H9 (cell line): ENCODE measurements around the gene HNRNPK. TPM values are rescaled to one million over a fixed set of nuclear protein-coding genes. Genes with fewer than 3 reads are reported as not detected.

Experiments
- DNase-seq: peaks from one replicate; pipeline ENCODE4 v3.0.0-alpha.2; 2017
- H2AFZ ChIP-seq: one replicate; pipeline ENCODE4 v1.6.1; 2013; ENCODE audit warnings: mild to moderate bottlenecking, low read length, control low read depth, moderate library complexity
- H2AK5ac ChIP-seq: 2 replicates; pipeline ENCODE4 v1.6.1; 2013; ENCODE audit warnings: low read length, control low read depth, mixed read lengths; ENCODE audit not compliant: insufficient read length
- H2BK120ac ChIP-seq: one replicate; pipeline ENCODE4 v1.6.1; 2013; ENCODE audit warnings: low read depth, mild to moderate bottlenecking, low read length, control low read depth, inconsistent platforms; ENCODE audit not compliant: poor library complexity, severe bottlenecking
- H2BK12ac ChIP-seq: 2 replicates; pipeline ENCODE4 v1.6.1; 2013; ENCODE audit warnings: low read length, control low read depth, mixed read lengths, low read depth; ENCODE audit not compliant: insufficient read length
- H2BK15ac ChIP-seq: 2 replicates; pipeline ENCODE4 v1.6.1; 2013; ENCODE audit warnings: low read depth, low read length, control low read depth
- H2BK20ac ChIP-seq: one replicate; pipeline ENCODE4 v1.6.1; 2013; ENCODE audit warnings: low read depth, mild to moderate bottlenecking, low read length, control low read depth, inconsistent platforms; ENCODE audit not compliant: poor library complexity, severe bottlenecking
- H2BK5ac ChIP-seq: 2 replicates; pipeline ENCODE4 v1.6.1; 2013; ENCODE audit warnings: low read length, control low read depth, mixed read lengths; ENCODE audit not compliant: insufficient read length
- H3K14ac ChIP-seq: 2 replicates; pipeline ENCODE4 v1.6.1; 2013; ENCODE audit warnings: low read length, control low read depth; ENCODE audit not compliant: insufficient read depth
- H3K18ac ChIP-seq: 2 replicates; pipeline ENCODE4 v1.6.1; 2013; ENCODE audit warnings: low read depth, mild to moderate bottlenecking, mixed read lengths, low read length, control low read depth; ENCODE audit not compliant: insufficient read length
- H3K23ac ChIP-seq: 2 replicates; pipeline ENCODE4 v1.6.1; 2013; ENCODE audit warnings: low read length, control low read depth, mixed read lengths, low read depth; ENCODE audit not compliant: insufficient read length
- H3K23me2 ChIP-seq: 2 replicates; pipeline ENCODE4 v1.6.1; 2013; ENCODE audit warnings: low read depth, mild to moderate bottlenecking, mixed read lengths, low read length, control low read depth; ENCODE audit not compliant: insufficient read length, poor library complexity, severe bottlenecking
- H3K27ac ChIP-seq: 2 replicates; pipeline ENCODE4 v1.5.1; 2013; ENCODE audit warnings: low read length, control low read depth, mixed read lengths, low read depth; ENCODE audit not compliant: insufficient read length
- H3K27me3 ChIP-seq: 2 replicates; pipeline ENCODE4 v1.6.1; 2013; ENCODE audit warnings: low read length, control low read depth, inconsistent platforms; ENCODE audit not compliant: insufficient read depth
- H3K4ac ChIP-seq: 2 replicates; pipeline ENCODE4 v1.6.1; 2013; ENCODE audit warnings: low read depth, mild to moderate bottlenecking, control low read depth, inconsistent platforms, low read length, moderate library complexity
- H3K4me1 ChIP-seq: 2 replicates; pipeline ENCODE4 v1.6.1; 2013; ENCODE audit warnings: low read length, control low read depth, inconsistent platforms; ENCODE audit not compliant: insufficient read depth
- H3K4me2 ChIP-seq: 2 replicates; pipeline ENCODE4 v1.6.1; 2013; ENCODE audit warnings: low read length, control low read depth, mixed read lengths; ENCODE audit not compliant: insufficient read length, insufficient read depth
- H3K56ac ChIP-seq: 2 replicates; pipeline ENCODE4 v1.6.1; 2013; ENCODE audit warnings: low read depth, mild to moderate bottlenecking, mixed read lengths, low read length, control low read depth; ENCODE audit not compliant: insufficient read length
- H3K79me1 ChIP-seq: 2 replicates; pipeline ENCODE4 v1.6.1; 2013; ENCODE audit warnings: low read depth, mild to moderate bottlenecking, moderate library complexity, low read length, control low read depth, inconsistent platforms; ENCODE audit not compliant: insufficient read depth, poor library complexity, severe bottlenecking
- H3K79me2 ChIP-seq: 2 replicates; pipeline ENCODE4 v1.6.1; 2013; ENCODE audit warnings: low read length, control low read depth, inconsistent platforms; ENCODE audit not compliant: insufficient read depth
- H3K9ac ChIP-seq: 2 replicates; pipeline ENCODE4 v1.6.1; 2013; ENCODE audit warnings: low read length, control low read depth, mixed read lengths; ENCODE audit not compliant: insufficient read length; ENCODE audit errors: extremely low read depth
- H3K9me3 ChIP-seq: one replicate; pipeline ENCODE4 v1.6.1; 2013; ENCODE audit warnings: low read depth, low read length, inconsistent platforms; ENCODE audit not compliant: control insufficient read depth
- H3T11ph ChIP-seq: one replicate; pipeline ENCODE4 v1.6.1; 2013; ENCODE audit warnings: mild to moderate bottlenecking, low read length, control low read depth, inconsistent platforms
- H4K20me1 ChIP-seq: one replicate; pipeline ENCODE4 v1.6.1; 2013; ENCODE audit not compliant: control insufficient read depth, insufficient read length, insufficient read depth
- H4K5ac ChIP-seq: 2 replicates; pipeline ENCODE4 v1.6.1; 2013; ENCODE audit warnings: low read depth, mild to moderate bottlenecking, mixed read lengths, low read length, control low read depth; ENCODE audit not compliant: insufficient read length
- H4K8ac ChIP-seq: replicated peaks from 2 replicates; pipeline ENCODE4 v1.6.1; 2013; ENCODE audit warnings: low read length, control low read depth, mixed read lengths, low read depth; ENCODE audit not compliant: insufficient read length
- H4K91ac ChIP-seq: 2 replicates; pipeline ENCODE4 v1.6.1; 2013; ENCODE audit warnings: low read depth, mild to moderate bottlenecking, moderate library complexity, mixed read lengths, low read length, control low read depth; ENCODE audit not compliant: insufficient read length
- H3K27ac Mint-ChIP-seq, 3 experiments: 2 replicates in 2 of 3; 3 replicates in 1 of 3; pipeline ENCODE4 v1.8.0; 2020 to 2021; ENCODE audit warnings: mixed read lengths in 3 of 3, mild to moderate bottlenecking in 1 of 3, moderate library complexity in 1 of 3
- H3K27me3 Mint-ChIP-seq: 2 replicates; pipeline ENCODE4 v1.8.0; 2021; ENCODE audit warnings: low read depth, mild to moderate bottlenecking, moderate library complexity, mixed read lengths
- H3K36me3 Mint-ChIP-seq, 3 experiments: 2 replicates in 2 of 3; 3 replicates in 1 of 3; pipeline ENCODE4 v1.8.0; 2020 to 2021; ENCODE audit warnings: low read depth in 3 of 3, mixed read lengths in 3 of 3; ENCODE audit not compliant: insufficient read depth in 1 of 3
- H3K4me1 Mint-ChIP-seq, 2 experiments: 2 replicates each; pipeline ENCODE4 v1.8.0; 2020; ENCODE audit warnings: mixed read lengths in 2 of 2
- H3K4me3 Mint-ChIP-seq, 2 experiments: 2 replicates in 1 of 2; 3 replicates in 1 of 2; pipeline ENCODE4 v1.8.0; 2020 to 2021; ENCODE audit warnings: mild to moderate bottlenecking in 2 of 2, mixed read lengths in 2 of 2, moderate library complexity in 1 of 2
- H3K9me3 Mint-ChIP-seq, 2 experiments: 2 replicates in 1 of 2; 3 replicates in 1 of 2; pipeline ENCODE4 v1.8.0; 2020; ENCODE audit warnings: mild to moderate bottlenecking in 2 of 2, mixed read lengths in 2 of 2, moderate library complexity in 1 of 2
- WGBS: extraction: QIAGEN DNeasy Blood & Tissue Kit; methylation state at CpG from one replicate; pipeline ENCODE4 v1.1.7; 2013; ENCODE audit warnings: missing lambda C conversion rate, low lambda C conversion rate, mixed read lengths; ENCODE audit not compliant: insufficient read length; ENCODE audit errors: extremely low coverage; 5-methylcytosine and 5-hydroxymethylcytosine counted together
- total RNA-seq: library from RNA; stranded (reverse); gene quantifications from 2 replicates; pipeline ENCODE4 v1.2.1, GENCODE V29; 2021
- TF ChIP-seq, protein P1 (sequence below): fragments of 200-600 bp; sonication (generic); conservative IDR thresholded peaks from 3 replicates; pipeline ENCODE4 v1.8.0; 2021; ENCODE audit warnings: antibody characterized with exemption, mild to moderate bottlenecking

The HNRNPK gene
- total RNA-seq, 1 experiment from 2014 or later = 790 TPM

DNA sequence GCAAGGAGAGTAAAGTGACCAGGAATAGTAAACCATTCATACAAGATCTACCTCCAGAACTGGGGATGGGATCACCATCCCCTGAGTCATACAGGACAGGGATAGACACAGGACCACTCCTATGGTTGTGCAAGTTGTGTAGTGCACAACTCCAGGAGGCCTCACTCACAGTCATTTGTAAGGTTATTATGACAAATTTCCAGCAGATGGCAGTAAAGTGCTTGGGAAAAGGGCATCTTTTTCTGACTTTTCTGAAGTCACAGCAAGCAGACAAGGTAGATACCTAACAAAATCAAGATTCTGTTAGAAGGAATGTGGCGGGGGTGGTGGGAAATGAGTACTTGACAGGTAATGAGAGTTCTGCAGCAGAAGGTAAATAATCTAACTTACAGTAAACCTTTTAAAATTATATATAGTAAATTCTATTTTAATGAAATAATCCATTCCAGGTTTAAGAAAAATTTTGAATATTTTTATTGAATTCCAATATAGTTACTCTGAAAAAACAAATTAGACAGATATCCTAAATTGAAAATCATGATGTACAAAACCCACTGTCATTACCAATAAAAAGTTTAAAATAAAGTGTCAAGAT is 42.1 kb downstream of the HNRNPK start:
- no peak overlapping the region for H2AK5ac ChIP-seq
- no peaks in the 10 kb centered on the region for H3K9me3 ChIP-seq
- no peak overlapping the region for H2BK15ac ChIP-seq
- no peak overlapping the region for H3T11ph ChIP-seq
- H4K8ac ChIP-seq = no peak overlapping the region
- H2BK12ac ChIP-seq = no peak overlapping the region
- no peaks in the 10 kb centered on the region for H3K23me2 ChIP-seq
- no peak overlapping the region for H3K23ac ChIP-seq
- H3K18ac ChIP-seq = no peak overlapping the region
- H3K79me1 ChIP-seq = no peaks in the 10 kb centered on the region
- H3K27ac Mint-ChIP-seq = no peak overlapping the region
- no peak overlapping the region for H4K5ac ChIP-seq
- no peak overlapping the region for H3K4me3 Mint-ChIP-seq
- no peak overlapping the region for H2BK20ac ChIP-seq
- H3K4me1 Mint-ChIP-seq = peaks cover 12 to 19% of the 10 kb centered on the region in 2 experiments
- H2BK5ac ChIP-seq = no peak overlapping the region
- H2BK120ac ChIP-seq = no peak overlapping the region
- H4K20me1 ChIP-seq = no peaks in the 10 kb centered on the region
- no peak overlapping the region for H3K14ac ChIP-seq
- no peaks in the 10 kb centered on the region for H3K27me3 Mint-ChIP-seq
- H3K4me2 ChIP-seq = no peak overlapping the region
- no peak for DNase-seq
- H3K27ac ChIP-seq = no peak overlapping the region
- H2AFZ ChIP-seq = no peak overlapping the region
- no peaks in the 10 kb centered on the region for H3K27me3 ChIP-seq
- no peaks in the 10 kb centered on the region for H3K4me1 ChIP-seq
- TF ChIP-seq, protein P1, sequence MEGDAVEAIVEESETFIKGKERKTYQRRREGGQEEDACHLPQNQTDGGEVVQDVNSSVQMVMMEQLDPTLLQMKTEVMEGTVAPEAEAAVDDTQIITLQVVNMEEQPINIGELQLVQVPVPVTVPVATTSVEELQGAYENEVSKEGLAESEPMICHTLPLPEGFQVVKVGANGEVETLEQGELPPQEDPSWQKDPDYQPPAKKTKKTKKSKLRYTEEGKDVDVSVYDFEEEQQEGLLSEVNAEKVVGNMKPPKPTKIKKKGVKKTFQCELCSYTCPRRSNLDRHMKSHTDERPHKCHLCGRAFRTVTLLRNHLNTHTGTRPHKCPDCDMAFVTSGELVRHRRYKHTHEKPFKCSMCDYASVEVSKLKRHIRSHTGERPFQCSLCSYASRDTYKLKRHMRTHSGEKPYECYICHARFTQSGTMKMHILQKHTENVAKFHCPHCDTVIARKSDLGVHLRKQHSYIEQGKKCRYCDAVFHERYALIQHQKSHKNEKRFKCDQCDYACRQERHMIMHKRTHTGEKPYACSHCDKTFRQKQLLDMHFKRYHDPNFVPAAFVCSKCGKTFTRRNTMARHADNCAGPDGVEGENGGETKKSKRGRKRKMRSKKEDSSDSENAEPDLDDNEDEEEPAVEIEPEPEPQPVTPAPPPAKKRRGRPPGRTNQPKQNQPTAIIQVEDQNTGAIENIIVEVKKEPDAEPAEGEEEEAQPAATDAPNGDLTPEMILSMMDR = peak; percentile 79
- no peaks in the 10 kb centered on the region for H3K79me2 ChIP-seq
- H3K9me3 Mint-ChIP-seq = no peaks in the 10 kb centered on the region
- no peak overlapping the region for H3K4ac ChIP-seq
- WGBS = no CpG with 5 or more reads among the region's 1 CpG
- H3K9ac ChIP-seq = no peak overlapping the region
- H4K91ac ChIP-seq = no peak overlapping the region
- H3K36me3 Mint-ChIP-seq = peaks cover 0 to 5% (median 3%) of the 10 kb centered on the region in 3 experiments; a peak in 3 of 7 replicates
- H3K56ac ChIP-seq = no peak overlapping the region
